ENCODE results near the gene EFHC1.

- TF ChIP-seq, protein P1, sequence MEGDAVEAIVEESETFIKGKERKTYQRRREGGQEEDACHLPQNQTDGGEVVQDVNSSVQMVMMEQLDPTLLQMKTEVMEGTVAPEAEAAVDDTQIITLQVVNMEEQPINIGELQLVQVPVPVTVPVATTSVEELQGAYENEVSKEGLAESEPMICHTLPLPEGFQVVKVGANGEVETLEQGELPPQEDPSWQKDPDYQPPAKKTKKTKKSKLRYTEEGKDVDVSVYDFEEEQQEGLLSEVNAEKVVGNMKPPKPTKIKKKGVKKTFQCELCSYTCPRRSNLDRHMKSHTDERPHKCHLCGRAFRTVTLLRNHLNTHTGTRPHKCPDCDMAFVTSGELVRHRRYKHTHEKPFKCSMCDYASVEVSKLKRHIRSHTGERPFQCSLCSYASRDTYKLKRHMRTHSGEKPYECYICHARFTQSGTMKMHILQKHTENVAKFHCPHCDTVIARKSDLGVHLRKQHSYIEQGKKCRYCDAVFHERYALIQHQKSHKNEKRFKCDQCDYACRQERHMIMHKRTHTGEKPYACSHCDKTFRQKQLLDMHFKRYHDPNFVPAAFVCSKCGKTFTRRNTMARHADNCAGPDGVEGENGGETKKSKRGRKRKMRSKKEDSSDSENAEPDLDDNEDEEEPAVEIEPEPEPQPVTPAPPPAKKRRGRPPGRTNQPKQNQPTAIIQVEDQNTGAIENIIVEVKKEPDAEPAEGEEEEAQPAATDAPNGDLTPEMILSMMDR (IDR thresholded peaks at IDR 0.05; ENCODE audit: insufficient read depth, low read depth, low read length): no peak
- no peak for TF ChIP-seq EZH2 (IDR thresholded peaks at IDR 0.05; ENCODE audit: insufficient read depth, low read length)
Observed at GRCh38 chr6:52505726-52506409, 85.7 kb downstream of the EFHC1 start.

All from astrocyte (in vitro differentiated cells and primary cell).